GM12801 (cell line): Measurements from ENCODE around the gene TLN1.

Source experiments
- TF ChIP-seq, protein P1 (sequence below): IDR thresholded peaks from one replicate; pipeline ENCODE4 v1.5.1; 2011; ENCODE audit warnings: control low read depth; ENCODE audit not compliant: insufficient read length; ENCODE audit errors: extremely low read depth

Gene TLN1

DNA sequence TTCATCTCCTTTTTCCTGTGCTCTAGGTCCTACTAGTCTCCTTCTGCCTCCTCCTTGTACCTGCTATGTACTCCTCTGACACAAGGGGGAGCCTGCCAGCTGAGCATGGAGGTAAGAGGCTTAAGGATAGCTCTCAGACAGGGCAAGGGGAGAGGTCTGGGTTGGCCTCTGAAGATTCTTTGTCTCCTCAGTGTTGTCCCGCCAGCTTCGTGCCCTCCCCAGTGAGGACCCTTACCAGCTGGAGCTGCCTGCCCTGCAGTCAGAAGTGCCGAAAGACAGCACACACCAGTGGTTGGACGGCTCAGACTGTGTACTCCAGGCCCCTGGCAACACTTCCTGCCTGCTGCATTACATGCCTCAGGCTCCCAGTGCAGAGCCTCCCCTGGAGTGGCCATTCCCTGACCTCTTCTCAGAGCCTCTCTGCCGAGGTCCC lies 4.2 kb upstream of the TLN1 start:
- TF ChIP-seq, protein P1, sequence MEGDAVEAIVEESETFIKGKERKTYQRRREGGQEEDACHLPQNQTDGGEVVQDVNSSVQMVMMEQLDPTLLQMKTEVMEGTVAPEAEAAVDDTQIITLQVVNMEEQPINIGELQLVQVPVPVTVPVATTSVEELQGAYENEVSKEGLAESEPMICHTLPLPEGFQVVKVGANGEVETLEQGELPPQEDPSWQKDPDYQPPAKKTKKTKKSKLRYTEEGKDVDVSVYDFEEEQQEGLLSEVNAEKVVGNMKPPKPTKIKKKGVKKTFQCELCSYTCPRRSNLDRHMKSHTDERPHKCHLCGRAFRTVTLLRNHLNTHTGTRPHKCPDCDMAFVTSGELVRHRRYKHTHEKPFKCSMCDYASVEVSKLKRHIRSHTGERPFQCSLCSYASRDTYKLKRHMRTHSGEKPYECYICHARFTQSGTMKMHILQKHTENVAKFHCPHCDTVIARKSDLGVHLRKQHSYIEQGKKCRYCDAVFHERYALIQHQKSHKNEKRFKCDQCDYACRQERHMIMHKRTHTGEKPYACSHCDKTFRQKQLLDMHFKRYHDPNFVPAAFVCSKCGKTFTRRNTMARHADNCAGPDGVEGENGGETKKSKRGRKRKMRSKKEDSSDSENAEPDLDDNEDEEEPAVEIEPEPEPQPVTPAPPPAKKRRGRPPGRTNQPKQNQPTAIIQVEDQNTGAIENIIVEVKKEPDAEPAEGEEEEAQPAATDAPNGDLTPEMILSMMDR = peak; percentile 78

DNA sequence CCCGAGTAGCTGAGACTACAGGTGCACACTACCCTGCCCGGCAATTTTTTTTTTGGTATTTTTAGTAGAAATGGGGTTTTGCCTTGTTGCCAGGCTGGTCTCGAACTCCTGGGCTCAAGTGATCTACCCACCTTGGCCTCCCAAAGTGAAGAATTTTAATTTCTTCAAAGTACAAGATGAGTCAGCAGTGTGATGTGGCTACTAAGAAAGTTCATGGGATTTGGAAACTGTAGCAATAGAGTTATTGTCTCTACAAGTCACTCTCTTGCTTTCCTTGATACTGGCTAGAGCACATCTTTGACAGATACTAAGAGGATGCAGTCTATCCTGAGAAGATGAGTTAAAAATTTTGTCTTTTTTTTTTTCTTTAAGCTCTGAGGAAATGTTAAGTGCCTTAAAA lies 2.1 kb upstream of the TLN1 start:
- TF ChIP-seq, protein P1 = no peak

DNA sequence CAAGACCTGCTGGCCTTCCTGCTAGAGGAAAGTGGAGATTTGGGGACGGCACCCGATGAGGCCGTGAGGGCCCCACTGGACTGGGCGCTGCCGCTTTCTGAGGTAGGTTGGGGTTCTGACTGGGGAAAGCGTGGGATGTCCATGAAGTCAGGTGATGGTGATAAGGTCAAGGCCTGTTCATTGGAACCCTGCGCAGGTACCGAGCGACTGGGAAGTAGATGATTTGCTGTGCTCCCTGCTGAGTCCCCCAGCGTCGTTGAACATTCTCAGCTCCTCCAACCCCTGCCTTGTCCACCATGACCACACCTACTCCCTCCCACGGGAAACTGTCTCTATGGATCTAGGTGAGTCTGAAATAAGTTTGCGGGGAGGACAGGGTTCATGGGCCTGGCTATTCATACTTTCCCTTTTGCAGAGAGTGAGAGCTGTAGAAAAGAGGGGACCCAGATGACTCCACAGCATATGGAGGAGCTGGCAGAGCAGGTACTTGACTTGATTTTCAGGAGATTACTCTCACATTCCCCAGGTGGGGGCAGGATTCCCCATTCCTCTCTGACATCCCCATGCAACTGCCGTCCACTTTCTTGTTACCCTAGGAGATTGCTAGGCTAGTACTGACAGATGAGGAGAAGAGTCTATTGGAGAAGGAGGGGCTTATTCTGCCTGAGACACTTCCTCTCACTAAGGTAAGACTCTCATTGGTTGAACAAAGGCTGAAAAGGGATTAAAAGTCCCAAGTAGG lies 976 bp upstream of the TLN1 start:
- TF ChIP-seq, protein P1 = no peak

DNA sequence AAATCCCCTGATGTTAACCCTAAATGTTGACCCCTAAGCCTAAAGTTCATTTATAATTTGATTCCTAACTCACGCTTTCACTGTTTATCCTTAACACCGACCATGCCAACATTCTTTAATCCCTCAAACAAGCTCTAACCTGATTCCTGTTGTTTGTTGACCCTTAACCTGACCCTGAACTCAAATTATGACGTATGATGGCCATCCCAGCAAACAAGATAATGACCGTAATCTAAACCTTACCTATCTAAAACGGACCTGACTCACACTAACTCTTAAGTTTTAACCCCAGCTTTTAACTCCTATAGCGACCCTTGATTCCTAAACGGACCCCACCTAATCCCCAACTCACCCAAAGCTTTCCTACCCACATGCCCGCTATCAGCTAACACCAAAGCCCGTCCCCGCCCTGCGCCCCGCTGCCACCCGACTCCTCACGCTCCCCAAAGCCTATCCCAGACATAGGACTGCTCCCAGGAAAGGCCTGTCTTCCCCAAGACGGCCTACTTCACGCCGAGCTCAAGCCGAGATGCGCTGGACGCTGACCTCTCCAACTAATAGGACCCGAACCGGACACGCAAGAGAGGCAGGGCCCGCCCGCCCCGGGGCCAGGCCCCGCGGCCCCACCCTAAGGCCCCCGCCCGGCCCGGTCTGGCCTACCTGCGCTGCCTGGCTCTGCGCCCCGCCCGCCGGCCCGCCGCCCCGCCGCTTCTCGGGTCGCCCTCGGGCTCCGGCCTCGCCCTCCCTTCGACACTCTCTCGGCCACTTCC lies 395 bp downstream of the TLN1 start:
- TF ChIP-seq, protein P1 = no peak

DNA sequence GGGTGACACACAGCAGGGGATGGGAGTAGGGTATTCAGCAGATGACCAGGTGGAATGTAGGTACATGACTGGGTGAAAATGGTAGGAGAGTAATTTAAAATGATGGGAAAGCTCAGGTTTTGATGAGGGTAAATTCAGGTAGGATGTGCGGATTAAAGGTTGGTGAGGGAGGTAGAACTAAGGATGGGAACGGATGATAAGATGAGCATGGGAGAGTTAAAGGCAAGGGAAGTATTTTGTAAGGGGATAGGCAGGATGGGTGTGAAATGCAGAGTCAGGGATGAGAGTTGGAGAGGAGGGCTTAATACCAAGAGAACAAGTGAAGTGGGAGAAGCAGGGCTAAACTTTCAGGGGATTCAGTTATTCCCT lies 1.5 kb downstream of the TLN1 start:
- TF ChIP-seq, protein P1 = no peak

DNA sequence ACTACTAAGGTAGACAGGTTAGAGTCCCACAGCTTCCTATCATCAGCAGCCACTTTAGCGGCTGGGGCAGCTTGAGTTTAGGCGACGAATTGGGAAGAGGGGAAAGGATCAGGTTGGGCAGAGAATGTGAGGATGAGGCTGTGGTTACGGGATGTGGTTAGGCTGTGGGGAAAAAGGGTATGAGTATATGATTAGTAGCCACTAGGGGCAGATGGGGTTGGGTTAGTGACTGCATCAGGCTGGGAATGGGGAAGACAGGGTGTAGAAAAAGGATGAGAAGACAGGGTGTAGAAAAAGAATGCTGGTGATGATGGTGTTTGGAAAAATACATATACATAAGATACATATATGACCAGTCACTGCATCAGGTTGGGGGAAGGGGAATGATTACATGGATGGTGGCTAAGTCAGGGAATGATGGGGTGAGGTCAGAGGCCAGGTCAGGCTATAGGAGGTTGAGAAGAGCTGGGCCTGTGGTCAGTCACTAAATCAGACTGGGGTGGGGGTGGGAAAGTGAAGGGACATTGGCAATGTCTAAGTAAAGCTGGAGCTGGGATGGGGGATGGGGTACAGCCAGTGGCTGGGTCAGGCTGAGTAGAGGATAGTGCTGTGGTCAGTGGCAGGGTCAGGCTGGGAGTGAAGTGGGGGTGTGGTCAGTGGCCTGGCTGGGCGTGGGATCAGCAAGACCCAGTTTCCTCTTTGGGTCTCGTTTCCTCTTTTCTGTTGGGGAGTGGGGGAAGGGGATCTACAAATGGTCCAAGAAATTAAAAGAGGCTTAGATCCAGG lies 2.1 kb downstream of the TLN1 start:
- TF ChIP-seq, protein P1 = no peak

DNA sequence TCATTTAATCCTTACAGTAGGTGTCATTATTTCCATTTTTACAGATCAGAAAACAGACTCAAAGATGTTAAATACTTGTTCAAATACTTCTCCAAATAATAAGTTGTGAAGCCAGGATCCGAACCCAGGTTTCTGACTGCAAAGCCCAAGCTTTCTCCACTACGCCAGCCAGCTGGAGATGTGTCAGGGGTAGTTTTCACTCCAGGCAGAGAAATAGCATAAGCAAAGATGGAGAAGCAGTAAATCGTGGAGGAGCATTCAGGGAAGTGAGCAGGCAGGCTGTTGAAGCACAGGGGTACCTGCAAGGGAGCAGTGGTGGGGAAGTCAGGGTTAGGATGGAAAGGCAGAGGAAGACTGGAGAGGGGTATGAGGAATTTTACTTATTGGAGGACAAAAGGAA lies 2.9 kb downstream of the TLN1 start:
- TF ChIP-seq, protein P1 = no peak
